Dendritic cell treated with granulocyte-macrophage colony-stimulating factor and Interleukin-4, amounts not matched to agents 40 ng/mL and 50 ng/mL, for 4 days (primary cell): Measurements from ENCODE around the gene RNU6-9.
"Not testable (repeated sequence)": the region's sequence is repeated elsewhere in the genome, so short reads cannot be mapped to it uniquely, and the experiment has no call there.

Experiments
- H3K27ac Mint-ChIP-seq: one replicate; pipeline ENCODE4 v1.8.0; 2022; ENCODE audit warnings: mild to moderate bottlenecking, mixed read lengths
- H3K27me3 Mint-ChIP-seq: one replicate; pipeline ENCODE4 v1.8.0; 2022; ENCODE audit warnings: mild to moderate bottlenecking, mixed read lengths
- H3K36me3 Mint-ChIP-seq: one replicate; pipeline ENCODE4 v1.8.0; 2022; ENCODE audit warnings: low read depth, mixed read lengths
- H3K4me1 Mint-ChIP-seq: one replicate; pipeline ENCODE4 v1.8.0; 2022; ENCODE audit warnings: low read depth, mixed read lengths
- H3K4me3 Mint-ChIP-seq: one replicate; pipeline ENCODE4 v1.8.0; 2022; ENCODE audit warnings: mild to moderate bottlenecking, moderate library complexity, mixed read lengths
- H3K9me3 Mint-ChIP-seq: one replicate; pipeline ENCODE4 v1.8.0; 2022; ENCODE audit warnings: mixed read lengths
- intact Hi-C: fragments of 100-400 bp; cut with micrococcal nuclease; formaldehyde crosslinking; loops from one replicate; pipeline ENCODE4 v1.15.0; 2022

RNU6-9 gene

GRCh38 chr19:891421-892200, 1.7 kb upstream of the RNU6-9 start:
- Mint-ChIP-seq H3K27ac (peak overlapping the region; percentile 98), H3K4me1 (peaks cover 29% of the 10 kb centered on the region), H3K4me3 (peak overlapping the region; percentile 85), H3K36me3 (peaks cover 62% of the 10 kb centered on the region)
- intact Hi-C loops, H3K9me3 Mint-ChIP-seq, H3K27me3 Mint-ChIP-seq: not testable (repeated sequence)

DNA sequence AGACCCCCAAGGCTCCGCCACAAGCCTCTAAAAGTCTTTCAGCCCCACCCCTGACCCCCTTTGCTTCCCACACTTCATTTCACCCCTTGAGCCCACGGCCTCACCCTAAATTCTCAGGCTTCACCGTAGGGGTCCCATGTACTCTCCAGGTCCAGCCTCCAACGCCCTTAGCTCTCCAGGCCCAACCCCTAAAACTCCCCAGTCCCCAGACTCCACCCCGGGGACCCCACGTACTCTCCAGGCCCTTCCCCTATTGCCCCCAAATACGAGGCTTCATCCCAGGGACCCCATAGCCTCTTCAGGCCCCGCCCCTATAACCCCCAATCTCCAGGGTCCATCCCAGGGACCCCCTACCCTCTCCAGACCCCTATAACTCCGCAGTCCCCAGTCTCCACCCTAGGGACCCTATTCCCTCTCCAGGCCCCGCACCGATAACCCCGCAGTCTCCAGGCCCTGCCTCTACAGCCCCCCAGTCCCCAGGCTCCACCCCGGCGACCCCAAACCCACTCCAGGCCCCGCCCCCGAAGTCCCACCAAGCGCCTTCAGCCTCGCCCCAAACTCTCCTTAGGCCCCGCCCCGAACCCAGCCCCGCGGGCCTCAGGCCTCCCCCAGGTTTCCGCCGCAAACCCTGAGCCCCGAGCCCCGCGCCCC, 916 bp upstream of the RNU6-9 start:
- no peaks in the 10 kb centered on the region for H3K27me3 Mint-ChIP-seq
- intact Hi-C loops, result no loop called here
- H3K36me3 Mint-ChIP-seq, result peaks cover 62% of the 10 kb centered on the region
- H3K4me3 Mint-ChIP-seq, result peak overlapping the region; percentile 85
- H3K4me1 Mint-ChIP-seq, result peaks cover 29% of the 10 kb centered on the region
- no peaks in the 10 kb centered on the region for H3K9me3 Mint-ChIP-seq
- peak overlapping the region; percentile 98 for H3K27ac Mint-ChIP-seq

GRCh38 chr19:896434-896833, 3.1 kb downstream of the RNU6-9 start:
- Mint-ChIP-seq H3K27ac (no peak overlapping the region), H3K9me3 (no peaks in the 10 kb centered on the region), H3K27me3 (no peaks in the 10 kb centered on the region), H3K4me1 (peaks cover 24% of the 10 kb centered on the region), H3K4me3 (no peak overlapping the region), H3K36me3 (peaks cover 62% of the 10 kb centered on the region)
- intact Hi-C loops, result no loop called here

- H3K9me3 Mint-ChIP-seq, result no peaks in the 10 kb centered on the region
- H3K4me1 Mint-ChIP-seq, result peaks cover 24% of the 10 kb centered on the region
- intact Hi-C loops, result no loop called here
- H3K4me3 Mint-ChIP-seq, result no peak overlapping the region
- H3K27ac Mint-ChIP-seq, result no peak overlapping the region
- H3K27me3 Mint-ChIP-seq, result no peaks in the 10 kb centered on the region
- peaks cover 67% of the 10 kb centered on the region for H3K36me3 Mint-ChIP-seq
Observed at GRCh38 chr19:896999-897398, 3.7 kb downstream of the RNU6-9 start.

DNA sequence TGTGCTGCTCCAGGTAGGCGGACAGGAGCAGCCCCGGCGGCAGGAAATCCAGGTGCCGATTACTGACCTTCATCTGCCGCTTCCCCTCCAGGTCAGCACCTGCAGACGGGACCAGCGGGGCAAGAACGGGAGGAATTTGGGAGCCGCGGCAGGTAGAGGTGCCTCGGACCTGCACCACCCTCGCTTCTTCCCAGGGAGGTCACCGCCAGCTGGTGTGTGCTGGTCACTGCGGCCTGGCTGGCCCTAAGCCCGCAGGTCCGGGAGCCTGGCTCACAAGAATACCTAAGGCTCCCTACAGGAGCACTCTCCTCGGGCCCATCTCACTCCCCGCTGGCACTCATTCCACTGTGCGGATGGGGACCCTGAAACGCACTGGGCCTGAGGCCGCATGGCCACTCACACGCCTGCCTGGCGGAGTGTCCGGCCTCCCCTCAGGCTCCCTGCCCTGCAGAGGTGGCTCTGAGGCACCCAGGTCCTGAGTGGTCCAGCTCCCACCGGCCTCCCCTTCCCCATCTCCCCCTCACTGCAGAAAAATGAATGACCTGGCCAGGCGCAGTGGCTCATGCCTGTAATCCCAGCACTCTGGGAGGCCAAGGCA, 4.3 kb downstream of the RNU6-9 start:
- Mint-ChIP-seq H3K27ac (no peak overlapping the region), H3K9me3 (no peaks in the 10 kb centered on the region), H3K36me3 (peaks cover 73% of the 10 kb centered on the region), H3K27me3 (no peaks in the 10 kb centered on the region), H3K4me3 (no peak overlapping the region), H3K4me1 (peaks cover 22% of the 10 kb centered on the region)
- intact Hi-C loops, result no loop called here

- intact Hi-C loops, result no loop called here
- no peaks in the 10 kb centered on the region for H3K9me3 Mint-ChIP-seq
- H3K4me3 Mint-ChIP-seq, result no peak overlapping the region
- H3K36me3 Mint-ChIP-seq, result peaks cover 78% of the 10 kb centered on the region
- no peak overlapping the region for H3K27ac Mint-ChIP-seq
- H3K4me1 Mint-ChIP-seq, result peaks cover 22% of the 10 kb centered on the region
- no peaks in the 10 kb centered on the region for H3K27me3 Mint-ChIP-seq
Observed at GRCh38 chr19:898663-899062, 5.4 kb downstream of the RNU6-9 start.

GRCh38 chr19:899336-900042, 6.2 kb downstream of the RNU6-9 start:
- H3K36me3 Mint-ChIP-seq, result peaks cover 86% of the 10 kb centered on the region
- no peak overlapping the region for H3K4me3 Mint-ChIP-seq
- intact Hi-C loops, result no loop called here
- H3K9me3 Mint-ChIP-seq, result no peaks in the 10 kb centered on the region
- peaks cover 22% of the 10 kb centered on the region for H3K4me1 Mint-ChIP-seq
- no peak overlapping the region for H3K27ac Mint-ChIP-seq
- H3K27me3 Mint-ChIP-seq, result no peaks in the 10 kb centered on the region

DNA sequence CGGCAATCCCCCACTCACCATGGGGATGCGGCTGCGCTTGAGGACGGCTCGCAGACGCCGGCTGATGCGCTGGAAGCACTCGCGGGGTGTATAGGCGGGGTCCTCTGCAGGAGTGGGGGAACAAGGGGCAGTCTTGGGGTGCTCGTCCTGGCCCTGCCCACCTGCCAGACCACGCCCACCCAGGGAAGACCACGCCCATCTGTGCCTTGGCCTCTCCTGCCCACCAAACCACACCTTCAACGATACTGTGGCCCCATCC, 6.7 kb downstream of the RNU6-9 start:
- Mint-ChIP-seq H3K36me3 (peaks cover 90% of the 10 kb centered on the region), H3K4me3 (no peak overlapping the region), H3K27me3 (no peaks in the 10 kb centered on the region), H3K27ac (no peak overlapping the region), H3K9me3 (no peaks in the 10 kb centered on the region), H3K4me1 (peaks cover 22% of the 10 kb centered on the region)
- intact Hi-C loops, result no loop called here

DNA sequence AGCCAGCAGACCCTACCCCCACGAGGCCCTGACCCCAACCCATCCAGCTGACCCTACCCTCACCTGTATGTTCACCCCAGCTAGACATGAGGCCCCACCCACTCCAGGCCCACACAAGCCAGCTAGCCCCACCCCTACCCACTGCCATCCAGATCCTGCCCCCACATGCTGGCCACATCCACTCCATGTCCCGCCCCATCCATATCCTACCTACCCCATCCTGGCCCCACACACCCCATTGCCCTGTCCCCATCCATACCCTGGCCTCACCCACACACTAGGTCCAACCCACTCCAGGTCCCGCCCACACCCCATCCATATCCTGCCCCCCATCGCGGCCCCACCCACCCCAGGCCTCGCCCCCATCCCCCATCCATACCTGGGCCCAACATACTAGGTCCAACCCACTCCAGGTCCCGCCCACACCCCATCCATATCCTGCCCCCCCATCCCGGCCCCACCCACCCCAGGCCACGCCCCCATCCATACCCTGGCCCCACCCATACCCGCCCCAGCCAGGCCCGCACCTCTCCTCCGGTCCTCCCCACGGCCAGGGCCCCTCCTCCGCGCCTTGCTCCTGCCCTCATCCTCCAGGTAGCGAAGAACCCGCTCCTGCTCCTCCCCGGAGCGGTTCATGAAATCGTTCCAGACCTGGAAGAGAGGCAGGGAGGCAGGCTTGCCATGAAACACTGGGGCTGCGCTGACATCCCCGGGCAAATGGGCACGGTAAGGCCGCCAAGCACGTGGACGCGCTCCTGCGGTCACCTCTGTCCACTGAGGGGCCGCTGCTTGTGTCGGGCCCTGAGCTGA, 7.2 kb downstream of the RNU6-9 start:
- Mint-ChIP-seq H3K4me1 (peaks cover 17% of the 10 kb centered on the region), H3K27me3 (no peaks in the 10 kb centered on the region), H3K27ac (no peak overlapping the region), H3K4me3 (no peak overlapping the region), H3K36me3 (peaks cover 90% of the 10 kb centered on the region), H3K9me3 (no peaks in the 10 kb centered on the region)
- intact Hi-C loops, result no loop called here

DNA sequence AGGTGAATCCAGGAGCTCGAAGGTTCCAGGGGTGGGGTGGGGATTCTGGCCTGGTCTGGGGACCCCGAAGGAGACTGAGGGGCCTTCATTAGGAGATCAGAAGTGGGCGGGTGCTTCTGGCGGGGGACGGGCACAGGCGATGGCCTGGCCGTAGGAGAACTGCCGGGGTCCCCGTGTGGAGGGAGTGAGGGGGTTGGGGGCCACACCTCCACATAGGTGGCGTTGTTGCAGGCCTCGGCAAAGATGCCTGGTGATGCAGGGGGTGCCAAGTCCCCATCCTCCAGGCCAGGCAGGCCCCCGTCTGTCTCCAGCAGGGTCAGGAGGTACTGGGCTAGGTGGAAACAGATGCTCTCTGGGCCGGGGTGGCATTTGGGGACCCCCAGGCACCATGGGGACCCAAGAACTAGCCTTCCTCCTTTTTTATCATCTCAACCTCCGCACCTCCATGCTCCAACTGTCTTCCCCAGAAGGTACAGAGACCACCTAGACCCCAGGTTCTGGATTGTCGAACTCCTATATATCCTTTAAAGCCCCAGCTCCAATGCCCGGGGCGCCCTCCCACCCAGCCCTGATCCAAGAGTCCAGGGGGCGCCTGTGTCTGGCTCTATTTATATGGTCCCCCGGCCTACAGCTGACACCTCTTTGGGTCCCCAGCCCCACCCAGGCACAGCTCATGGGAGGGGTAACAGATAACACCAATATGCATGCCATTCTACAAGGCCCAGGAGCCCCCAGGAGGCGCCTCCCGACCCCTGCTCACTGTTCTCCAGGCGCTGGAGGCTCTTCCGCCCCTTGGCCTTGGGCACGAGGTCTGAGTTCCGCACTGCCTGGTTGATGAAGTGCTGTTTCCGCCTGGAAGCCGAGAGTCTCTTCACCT, 8.2 kb downstream of the RNU6-9 start:
- Mint-ChIP-seq H3K4me1 (peaks cover 16% of the 10 kb centered on the region), H3K36me3 (peaks cover 87% of the 10 kb centered on the region), H3K9me3 (no peaks in the 10 kb centered on the region), H3K4me3 (no peak overlapping the region), H3K27me3 (no peaks in the 10 kb centered on the region), H3K27ac (no peak overlapping the region)
- intact Hi-C loops, result no loop called here

- intact Hi-C loops, result no loop called here
- peaks cover 21% of the 10 kb centered on the region for H3K4me1 Mint-ChIP-seq
- no peaks in the 10 kb centered on the region for H3K27me3 Mint-ChIP-seq
- no peaks in the 10 kb centered on the region for H3K9me3 Mint-ChIP-seq
- no peak overlapping the region for H3K27ac Mint-ChIP-seq
- no peak overlapping the region for H3K4me3 Mint-ChIP-seq
- H3K36me3 Mint-ChIP-seq, result peaks cover 87% of the 10 kb centered on the region
Observed at GRCh38 chr19:902093-902370, 8.7 kb downstream of the RNU6-9 start.

- Mint-ChIP-seq H3K4me1 (peaks cover 27% of the 10 kb centered on the region), H3K36me3 (peaks cover 81% of the 10 kb centered on the region), H3K9me3 (no peaks in the 10 kb centered on the region), H3K27me3 (no peaks in the 10 kb centered on the region), H3K27ac (no peak overlapping the region), H3K4me3 (no peak overlapping the region)
- intact Hi-C loops, result no loop called here
Observed at GRCh38 chr19:902446-903226, 9.4 kb downstream of the RNU6-9 start.
